Activated T-cell treated with anti-CD3 and anti-CD28 coated beads, Interleukin-2, amount 50 U/mL, for 72 hours (primary cell): ENCODE measurements around the gene TMIGD2. TPM values are rescaled to one million over a fixed set of nuclear protein-coding genes. Genes with fewer than 3 reads are reported as not detected.
"Not testable (repeated sequence)": the region's sequence is repeated elsewhere in the genome, so short reads cannot be mapped to it uniquely, and the experiment has no call there.

Source experiments
- ATAC-seq, 2 donors: fragments of 150-1000 bp; cut with Tn5 transposase; replicated peaks in 1 of 2; 2 replicates each; pipeline ENCODE4 v1.10.0; 2021; ENCODE audit warnings: moderate library complexity in 2 of 2, mild to moderate bottlenecking in 1 of 2
- DNase-seq, 2 donors: peaks; one replicate each; pipeline ENCODE4 v3.0.0; 2021 to 2022; ENCODE audit warnings: mixed read lengths in 1 of 2
- H3K27ac Mint-ChIP-seq: one replicate; pipeline ENCODE4 v1.8.0; 2022; ENCODE audit warnings: mild to moderate bottlenecking, moderate library complexity, mixed read lengths
- H3K27me3 Mint-ChIP-seq: one replicate; pipeline ENCODE4 v1.8.0; 2022; ENCODE audit warnings: low read depth, mixed read lengths
- H3K36me3 Mint-ChIP-seq, 2 donors: one replicate each; pipeline ENCODE4 v1.8.0; 2022; ENCODE audit warnings: mixed read lengths in 2 of 2, mild to moderate bottlenecking in 1 of 2; ENCODE audit not compliant: insufficient read depth in 2 of 2
- H3K4me1 Mint-ChIP-seq: one replicate; pipeline ENCODE4 v1.8.0; 2022; ENCODE audit warnings: low read depth, mixed read lengths
- H3K4me3 Mint-ChIP-seq, 2 donors: one replicate each; pipeline ENCODE4 v1.8.0; 2022; ENCODE audit warnings: mild to moderate bottlenecking in 2 of 2, mixed read lengths in 2 of 2, moderate library complexity in 2 of 2
- H3K9me3 Mint-ChIP-seq, 2 donors: one replicate each; pipeline ENCODE4 v1.8.0; 2022; ENCODE audit warnings: mixed read lengths in 2 of 2
- total RNA-seq, 2 donors: library from RNA; stranded (reverse); gene quantifications; one replicate each; pipeline ENCODE4 v1.2.3, GENCODE V29; 2022

TMIGD2 gene
- total RNA-seq, 2 donors from 2014 or later: 19.8 to 29.1 TPM

DNA sequence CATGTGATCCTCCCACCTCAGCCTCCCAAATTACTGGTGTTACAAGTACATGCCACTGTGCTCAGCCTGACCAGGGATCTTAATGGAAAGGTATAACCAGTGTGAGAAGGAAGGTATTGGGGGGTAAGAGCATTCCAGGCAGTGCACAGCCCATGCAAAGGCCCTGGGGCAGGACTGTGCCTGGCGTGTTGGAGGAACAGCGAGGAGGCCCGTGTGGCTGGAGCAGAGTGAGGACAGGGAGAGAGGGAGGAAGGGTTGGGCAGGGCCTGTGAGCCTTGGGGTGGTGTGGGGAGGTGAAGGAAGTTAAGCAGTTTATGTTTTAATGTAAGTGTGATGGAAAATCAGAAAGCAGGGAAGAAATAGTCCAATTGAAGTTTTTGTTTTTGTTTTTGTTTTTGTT lies 1.6 kb downstream of the TMIGD2 start:
- no peaks in the 10 kb centered on the region for H3K36me3 Mint-ChIP-seq
- no peaks in the 10 kb centered on the region for H3K9me3 Mint-ChIP-seq
- ATAC-seq (no peak), DNase-seq (no peak)
- H3K4me1 Mint-ChIP-seq: peaks cover 61% of the 10 kb centered on the region
- no peak overlapping the region for H3K27ac Mint-ChIP-seq
- H3K27me3 Mint-ChIP-seq: no peaks in the 10 kb centered on the region
- H3K4me3 Mint-ChIP-seq: peak overlapping the region; percentile 49 to 82

DNA sequence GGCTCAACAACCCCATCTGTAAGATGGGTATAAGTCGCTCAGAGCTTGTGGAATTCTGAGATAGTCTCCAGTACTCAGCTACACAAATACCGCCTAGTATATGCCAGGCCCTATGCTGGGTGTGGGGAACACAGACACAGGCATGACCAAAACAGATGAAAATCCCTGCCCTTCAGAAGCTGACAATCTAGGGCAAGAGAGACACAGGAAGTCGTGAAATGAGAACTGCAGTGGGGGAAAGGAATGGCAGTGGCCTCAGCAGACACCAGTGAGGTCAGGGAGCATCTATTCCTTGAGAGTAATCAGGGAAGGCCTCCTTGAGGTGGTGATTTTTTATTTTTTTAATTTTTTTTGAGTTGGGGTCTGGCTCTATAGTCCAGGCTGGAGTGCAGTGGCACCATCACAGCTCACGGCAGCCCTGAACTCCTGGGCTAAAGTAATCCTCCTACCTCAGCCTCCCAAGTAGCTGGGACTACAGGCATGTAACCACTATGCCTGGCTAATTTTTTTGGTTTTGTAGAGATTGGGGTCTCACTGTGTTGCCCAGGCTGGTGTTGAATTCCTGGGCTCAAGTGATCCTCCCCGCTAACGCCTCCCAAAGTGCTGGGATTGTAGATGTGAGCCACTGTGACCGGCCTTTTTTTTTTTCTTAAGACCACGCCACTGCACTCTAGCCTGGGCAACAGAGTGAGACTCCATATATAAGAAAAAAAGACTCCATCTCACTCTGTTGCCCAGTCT lies 3.2 kb downstream of the TMIGD2 start:
- peak overlapping the region in 1 of 2 donors; percentile 21 for H3K4me3 Mint-ChIP-seq
- peak; percentile 3 to 4 for ATAC-seq
- H3K9me3 Mint-ChIP-seq: no peaks in the 10 kb centered on the region
- peaks cover 51% of the 10 kb centered on the region for H3K4me1 Mint-ChIP-seq
- DNase-seq: no peak
- H3K27me3 Mint-ChIP-seq: no peaks in the 10 kb centered on the region
- no peak overlapping the region for H3K27ac Mint-ChIP-seq
- no peaks in the 10 kb centered on the region for H3K36me3 Mint-ChIP-seq

DNA sequence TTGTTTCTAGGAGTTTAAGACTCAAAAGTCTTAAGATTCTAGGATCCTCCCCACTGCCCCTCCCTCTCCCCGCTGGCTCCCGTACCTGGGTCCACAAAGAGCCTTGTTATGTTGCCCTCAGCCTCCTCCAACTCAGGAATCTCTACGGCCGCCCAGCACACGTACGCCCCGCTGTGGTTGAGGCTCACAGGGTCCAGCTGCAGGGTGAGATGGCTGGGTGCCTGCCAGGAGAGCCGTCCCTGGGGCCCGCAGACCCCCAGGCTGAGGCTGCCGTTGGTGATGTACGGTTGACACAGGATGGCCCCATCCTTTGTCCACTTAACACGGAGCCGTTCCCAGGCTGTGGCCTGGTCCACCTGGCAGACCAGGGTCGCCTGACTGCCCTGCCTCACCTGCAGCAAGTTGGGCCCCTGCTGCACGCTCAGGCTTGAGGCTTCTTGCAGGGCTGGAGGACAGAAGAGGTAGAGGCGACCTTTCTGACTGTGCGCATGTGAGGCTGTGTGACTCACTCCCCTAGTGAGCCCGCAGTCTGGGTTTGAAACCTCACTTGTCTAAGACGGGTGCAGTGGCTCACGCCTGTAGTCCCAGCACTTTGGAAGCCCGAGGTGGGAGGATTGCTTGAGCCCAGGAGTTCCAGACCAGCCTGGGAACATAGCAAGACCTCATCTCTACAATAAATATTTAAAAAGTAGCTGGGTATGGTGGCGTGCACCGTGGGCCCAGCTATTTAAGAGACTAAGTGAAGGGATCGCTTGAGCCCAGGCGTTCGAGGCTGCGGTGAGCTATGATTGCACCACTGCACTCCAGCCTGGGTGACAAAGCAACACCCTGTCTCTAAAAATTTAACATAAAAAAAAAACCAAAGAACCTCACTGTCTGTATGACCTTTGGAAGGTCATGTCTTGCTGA lies 4.0 kb downstream of the TMIGD2 start:
- peak; percentile 86 to 88 for ATAC-seq
- H3K9me3 Mint-ChIP-seq: no peaks in the 10 kb centered on the region
- peak overlapping the region in 1 of 2 donors; percentile 21 for H3K4me3 Mint-ChIP-seq
- H3K27me3 Mint-ChIP-seq: no peaks in the 10 kb centered on the region
- DNase-seq: peak; percentile 53 to 66
- H3K36me3 Mint-ChIP-seq: no peaks in the 10 kb centered on the region
- no peak overlapping the region for H3K27ac Mint-ChIP-seq
- peaks cover 42% of the 10 kb centered on the region for H3K4me1 Mint-ChIP-seq

DNA sequence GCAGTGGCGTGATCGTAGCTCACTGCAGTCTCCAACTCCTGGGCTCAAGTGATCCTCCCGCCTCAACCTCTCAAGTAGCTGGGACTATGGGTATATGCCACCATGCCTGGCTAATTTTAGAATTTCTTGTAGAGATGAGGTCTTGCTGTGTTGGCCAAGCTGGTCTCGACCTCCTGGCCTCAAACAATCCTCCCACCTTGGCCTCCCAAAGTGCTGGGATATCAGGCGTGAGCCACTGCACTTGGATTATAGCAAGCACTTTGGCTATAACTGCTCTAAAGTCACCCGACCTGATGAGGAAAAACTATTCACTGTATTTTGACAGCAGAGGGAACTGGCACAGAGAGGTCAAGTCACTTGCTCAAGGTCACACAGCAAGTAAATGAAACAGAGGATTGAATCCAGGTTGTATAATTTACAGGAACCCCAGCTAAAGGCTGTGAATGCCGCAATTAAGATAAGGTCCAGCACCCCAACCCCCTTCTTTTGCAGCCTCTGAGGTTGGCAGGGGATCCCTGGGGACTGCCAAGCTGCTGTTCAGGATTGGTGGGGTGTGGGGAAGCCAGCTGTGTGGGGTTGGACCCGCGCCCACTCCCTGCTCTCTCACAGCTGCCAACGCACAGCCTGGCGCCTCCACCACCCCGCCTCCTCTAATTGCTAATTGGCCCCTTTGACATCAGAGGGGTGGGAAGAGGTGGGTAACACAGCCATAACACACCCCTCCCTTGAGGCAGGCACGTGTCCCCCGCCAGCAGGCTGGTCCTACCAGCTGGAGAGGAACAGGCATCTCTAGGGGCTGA lies 6.0 kb downstream of the TMIGD2 start:
- H3K36me3 Mint-ChIP-seq: no peaks in the 10 kb centered on the region
- H3K9me3 Mint-ChIP-seq: no peaks in the 10 kb centered on the region
- peaks cover 26% of the 10 kb centered on the region for H3K4me1 Mint-ChIP-seq
- no peak overlapping the region for H3K27ac Mint-ChIP-seq
- no peak overlapping the region for H3K4me3 Mint-ChIP-seq
- ATAC-seq (no peak), DNase-seq (no peak)
- no peaks in the 10 kb centered on the region for H3K27me3 Mint-ChIP-seq

- H3K4me3 Mint-ChIP-seq: no peak overlapping the region
- peaks cover 15% of the 10 kb centered on the region for H3K4me1 Mint-ChIP-seq
- no peak for ATAC-seq
- no peak for DNase-seq
- H3K9me3 Mint-ChIP-seq: no peaks in the 10 kb centered on the region
- no peaks in the 10 kb centered on the region for H3K27me3 Mint-ChIP-seq
- no peak overlapping the region for H3K27ac Mint-ChIP-seq
- no peaks in the 10 kb centered on the region for H3K36me3 Mint-ChIP-seq
Measured at GRCh38 chr19:4294389-4294788, 7.8 kb downstream of the TMIGD2 start.

DNA sequence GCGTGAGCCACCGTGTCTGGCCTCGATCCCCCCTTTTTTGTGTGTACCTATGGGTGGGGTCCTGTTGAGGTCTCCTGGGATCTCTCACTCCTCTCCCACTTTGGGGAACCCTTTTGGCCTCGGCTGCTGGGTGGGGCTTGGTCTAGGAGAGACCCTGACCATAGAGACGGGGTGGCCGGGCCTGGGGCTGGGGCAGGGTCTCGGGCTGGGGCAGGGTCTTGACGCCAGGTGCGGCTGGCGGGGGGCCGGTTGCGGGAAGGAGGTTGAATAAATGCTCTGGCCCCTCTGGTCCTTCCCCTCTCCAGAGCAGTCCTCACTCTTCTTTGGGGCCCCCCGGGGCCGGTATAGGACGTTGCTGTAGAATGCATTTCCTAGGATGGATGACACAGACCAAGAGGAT lies 9.7 kb downstream of the TMIGD2 start:
- Mint-ChIP-seq H3K27me3 (no peaks in the 10 kb centered on the region), H3K4me3 (no peak overlapping the region), H3K4me1 (no peaks in the 10 kb centered on the region), H3K36me3 (no peaks in the 10 kb centered on the region), H3K27ac (no peak overlapping the region), H3K9me3 (no peaks in the 10 kb centered on the region)
- DNase-seq (no peak), ATAC-seq (no peak)

- ATAC-seq (no peak), DNase-seq (no peak)
- Mint-ChIP-seq H3K36me3 (no peaks in the 10 kb centered on the region), H3K9me3 (no peaks in the 10 kb centered on the region), H3K4me3 (no peak overlapping the region), H3K27ac (no peak overlapping the region), H3K4me1 (no peaks in the 10 kb centered on the region), H3K27me3 (no peaks in the 10 kb centered on the region)
Measured at GRCh38 chr19:4291184-4291732, 10.9 kb downstream of the TMIGD2 start.

- Mint-ChIP-seq H3K36me3 (no peaks in the 10 kb centered on the region), H3K27me3 (no peaks in the 10 kb centered on the region), H3K4me3 (no peak overlapping the region), H3K4me1 (no peaks in the 10 kb centered on the region), H3K27ac (no peak overlapping the region), H3K9me3 (no peaks in the 10 kb centered on the region)
- DNase-seq (no peak), ATAC-seq (no peak)
Measured at GRCh38 chr19:4288091-4288777, 14.0 kb downstream of the TMIGD2 start.

- H3K27ac Mint-ChIP-seq, DNase-seq, H3K27me3 Mint-ChIP-seq, H3K9me3 Mint-ChIP-seq, H3K4me1 Mint-ChIP-seq, H3K36me3 Mint-ChIP-seq, H3K4me3 Mint-ChIP-seq, ATAC-seq: not testable (repeated sequence)
Measured at GRCh38 chr19:4286141-4286540, 16.0 kb downstream of the TMIGD2 start.

- H3K36me3 Mint-ChIP-seq: peaks cover 0 to under 1% of the 10 kb centered on the region in 2 donors
- no peak overlapping the region for H3K27ac Mint-ChIP-seq
- no peaks in the 10 kb centered on the region for H3K9me3 Mint-ChIP-seq
- ATAC-seq (no peak), DNase-seq (no peak)
- no peak overlapping the region for H3K4me3 Mint-ChIP-seq
- H3K27me3 Mint-ChIP-seq: peaks cover 7% of the 10 kb centered on the region
- H3K4me1 Mint-ChIP-seq: peaks cover under 1% of the 10 kb centered on the region
Measured at GRCh38 chr19:4284974-4285373, 17.2 kb downstream of the TMIGD2 start.

DNA sequence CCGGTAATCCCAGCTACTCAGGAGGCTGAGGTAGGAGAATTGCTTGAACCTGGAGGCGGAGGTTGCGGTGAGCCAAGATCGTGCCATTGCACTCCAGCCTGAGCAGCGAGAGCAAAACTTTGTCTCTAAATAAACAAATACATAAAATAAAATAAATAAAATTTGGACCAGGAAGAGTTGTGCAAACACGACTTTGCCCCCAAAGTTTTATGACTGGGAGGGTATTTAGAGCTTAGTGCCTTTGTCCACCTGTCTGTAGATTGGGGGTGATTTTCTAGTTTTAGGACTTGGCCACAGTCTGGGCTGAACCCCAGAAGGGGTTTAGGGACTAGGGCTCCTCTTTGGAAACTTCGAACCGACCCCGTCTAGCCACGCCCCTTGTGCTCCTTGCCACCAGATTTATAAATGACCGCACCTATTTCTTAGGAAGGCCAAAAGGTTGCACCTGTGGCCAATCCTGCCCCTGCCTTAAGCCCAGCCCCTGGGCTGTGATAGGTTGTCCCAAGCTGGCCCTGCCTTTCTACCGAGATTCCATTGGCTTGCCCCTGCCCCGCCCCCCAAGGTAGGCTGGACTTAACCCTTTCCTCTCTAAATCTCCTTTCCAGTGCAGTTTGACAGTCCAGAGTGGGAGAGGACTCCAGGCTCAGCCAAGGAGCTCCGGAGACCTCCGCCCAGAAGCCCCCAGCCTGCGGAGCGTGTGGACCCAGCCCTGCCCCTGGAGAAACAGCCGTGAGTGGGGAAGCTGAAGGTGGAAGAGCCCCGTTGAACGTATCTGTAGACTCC lies 17.8 kb downstream of the TMIGD2 start:
- Mint-ChIP-seq H3K27ac (no peak overlapping the region), H3K4me3 (no peak overlapping the region), H3K9me3 (no peaks in the 10 kb centered on the region), H3K27me3 (peaks cover 12% of the 10 kb centered on the region), H3K36me3 (peaks cover 0 to 2% of the 10 kb centered on the region in 2 donors), H3K4me1 (peaks cover 5% of the 10 kb centered on the region)
- peak in 1 of 2 donors; percentile 22 for ATAC-seq
- DNase-seq: no peak
